GM13976 (cell line): Measurements from ENCODE around the gene SENP8.
"Not testable (repeated sequence)": the region's sequence is repeated elsewhere in the genome, so short reads cannot be mapped to it uniquely, and the experiment has no call there.

Experiments used
- DNase-seq: peaks from one replicate; pipeline ENCODE4 v3.0.0; 2012; ENCODE audit warnings: low spot score
- CTCF ChIP-seq: IDR thresholded peaks from 2 replicates; pipeline ENCODE4 v1.5.1; 2012; ENCODE audit warnings: borderline replicate concordance, mild to moderate bottlenecking; ENCODE audit not compliant: insufficient read depth; ENCODE audit errors: extremely low read depth, missing control alignments, control extremely low read depth
- in situ Hi-C: fragments of 300-500 bp; cut with MboI; formaldehyde crosslinking; loops from one replicate; pipeline ENCODE4 v1.12.0; 2022; ENCODE audit warnings: low sequenced_read_pairs, mixed read lengths, inconsistent platforms; ENCODE audit not compliant: unreplicated experiment

Gene SENP8

GRCh38 chr15:72118017-72118978 is at the start of gene SENP8, which contains the start of gene MYO9A:
TSS of gene SENP8 (plus strand) at chr15:72118403. CDS start at chr15:72139624, 21,221 bp downstream.
TSS of gene MYO9A (minus strand) at chr15:72118150. CDS start at chr15:72046563, 71,587 bp downstream.
- TF ChIP-seq CTCF, result peak; percentile 34
- DNase-seq, result peak; percentile 98
- in situ Hi-C loops, result no loop called here

DNA sequence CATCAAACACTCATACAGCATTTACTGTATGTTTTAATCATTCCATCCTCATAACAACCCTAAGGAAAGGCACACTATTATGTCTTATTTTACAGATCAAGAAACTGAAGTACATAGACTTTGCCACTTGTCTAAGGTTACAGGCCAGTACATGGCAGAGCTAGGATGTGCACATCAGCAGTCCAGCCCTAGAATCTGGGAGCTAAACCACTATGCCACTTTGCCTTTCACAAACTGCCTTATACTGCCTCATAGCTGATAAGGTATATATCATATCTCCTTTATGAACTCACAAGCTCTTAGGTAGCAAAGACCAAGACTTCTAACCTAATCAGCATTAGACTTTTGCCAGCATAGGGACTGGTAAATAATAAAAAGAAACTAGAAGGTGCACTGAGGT is 49.3 kb upstream of the SENP8 start:
- DNase-seq, result no peak
- TF ChIP-seq CTCF, result no peak
- in situ Hi-C loops, result no loop called here

- no peak for TF ChIP-seq CTCF
- in situ Hi-C loops, result no loop called here
- DNase-seq, result no peak
These were observed 47.3 kb upstream of the SENP8 start for GRCh38 chr15:72070817-72071447.

GRCh38 chr15:72071448-72071825 is 46.8 kb upstream of the SENP8 start:
- in situ Hi-C loops, DNase-seq: not testable (repeated sequence)

GRCh38 chr15:72074335-72075060 is 43.7 kb upstream of the SENP8 start:
- TF ChIP-seq CTCF, result no peak
- no peak for DNase-seq
- in situ Hi-C loops, result no loop called here

- TF ChIP-seq CTCF, result no peak
- DNase-seq, result no peak
- in situ Hi-C loops, result no loop called here
These were observed 40.3 kb upstream of the SENP8 start for GRCh38 chr15:72077950-72078349.
